Spleen (tissue), 7 donors: ENCODE results near the gene SEC11A.

Source experiments
- CTCF ChIP-seq, 11 experiments: fragments of 200-600 bp in 7 of 11; fragments of 450-650 bp in 4 of 11; sonication (generic) in 4 of 11; IDR thresholded peaks in 8 of 11; conservative IDR thresholded peaks in 3 of 11; 1 replicate in 7 of 11; 2 replicates in 4 of 11; pipeline versions ENCODE4 v1.4.0 to v1.8.0; 2016 to 2021; ENCODE audit warnings: antibody characterized with exemption in 11 of 11, inconsistent platforms in 4 of 11, mild to moderate bottlenecking in 1 of 11
- POLR2A ChIP-seq, 3 donors: fragments of 450-650 bp; IDR thresholded peaks; one replicate each; pipeline ENCODE4 v1.5.1; 2017; ENCODE audit warnings: antibody characterized with exemption in 3 of 3, mild to moderate bottlenecking in 1 of 3
- donor health status: DM: no; HTN: no; CAD: no; lungs with moderate emphysema.
- donor health status: DM: no; HTN: no; CAD: no.
- donor health status: DM: no; HTN: no; CAD: no.

- TF ChIP-seq POLR2A (IDR thresholded peaks at IDR 0.05) = no peak
- no peak for TF ChIP-seq CTCF (IDR thresholded peaks at IDR 0.05 in 8 of 11, conservative IDR thresholded peaks at IDR 0.05 in 3 of 11)
Measured at GRCh38 chr15:84653584-84653909, 62.4 kb downstream of the SEC11A start.
